ENCODE results near the gene FGF23. TPM values are rescaled to one million over a fixed set of nuclear protein-coding genes. Genes with fewer than 3 reads are reported as not detected.
A peak's percentile ranks its signal among the peaks of the same experiment; 100 is the strongest.

The FGF23 gene
- polyA plus RNA-seq, 3 donors, result not detected

DNA sequence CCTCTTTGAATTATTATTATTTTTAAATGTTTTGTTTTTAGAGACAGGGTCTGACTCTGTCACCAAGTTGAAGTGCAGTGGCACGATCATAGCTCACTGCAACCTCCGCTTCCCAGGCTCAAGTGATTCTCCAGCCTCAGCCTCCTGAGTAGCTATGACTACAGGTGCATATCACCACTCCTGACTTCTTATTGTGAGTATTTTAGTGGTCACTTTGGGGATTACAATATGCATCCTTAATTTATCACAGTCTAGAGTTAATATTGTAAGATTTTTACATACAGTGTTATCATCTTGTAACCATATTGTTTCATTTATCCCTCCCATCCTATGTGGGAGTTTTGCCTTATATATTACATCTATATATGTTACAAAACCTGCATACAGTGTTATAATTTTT lies 13.4 kb downstream of the FGF23 start:
- peaks cover 0 to 2% (median 0%) of the 10 kb centered on the region in 7 donors for H3K9me3 Mint-ChIP-seq
- no peaks in the 10 kb centered on the region for H3K4me1 Mint-ChIP-seq
- H3K4me3 Mint-ChIP-seq, result no peak overlapping the region
- Histone ChIP-seq H3K4me2 (replicated peaks; ENCODE audit: extremely low read depth, low read length, poor library complexity, severe bottlenecking) (no peak overlapping the region), H3K4me1 (ENCODE audit: control insufficient read depth in 1 of 2, insufficient read depth in 2 of 2, low read length in 2 of 2) (no peaks in the 10 kb centered on the region), H4K20me1 (ENCODE audit: insufficient read depth, low read length) (no peaks in the 10 kb centered on the region), H3K27me3 (ENCODE audit: control insufficient read depth in 2 of 2, insufficient read depth in 2 of 2, low read length in 2 of 2) (peaks cover 14 to 21% of the 10 kb centered on the region in 2 donors), H3K27ac (ENCODE audit: low read depth in 1 of 2, low read length in 2 of 2) (no peak overlapping the region), H2AFZ (ENCODE audit: insufficient read depth, low read depth, low read length, poor library complexity, severe bottlenecking) (no peak overlapping the region), H3K79me2 (ENCODE audit: insufficient read depth, low read length) (no peaks in the 10 kb centered on the region), H3K9me3 (replicated peaks in 1 of 2; ENCODE audit: control insufficient read depth in 1 of 2, insufficient read depth in 1 of 2, low read length in 2 of 2) (no peaks in the 10 kb centered on the region), H3K9ac (ENCODE audit: insufficient read depth, low read length, poor library complexity, severe bottlenecking) (no peak overlapping the region), H3K36me3 (replicated peaks in 1 of 2; ENCODE audit: control insufficient read depth in 1 of 2, insufficient read depth in 2 of 2, low read length in 2 of 2) (no peaks in the 10 kb centered on the region), H3K4me3 (replicated peaks in 1 of 3; ENCODE audit: low read depth in 2 of 3, low read length in 3 of 3) (no peak overlapping the region)
- H3K36me3 Mint-ChIP-seq, result no peaks in the 10 kb centered on the region
- peaks cover 20 to 33% (median 23%) of the 10 kb centered on the region in 3 donors for H3K27me3 Mint-ChIP-seq (ENCODE audit: low read depth in 3 of 3)
- intact Hi-C loops (cut with micrococcal nuclease), result no loop called here
- H3K27ac Mint-ChIP-seq, result no peak overlapping the region
- TF ChIP-seq, protein P1, sequence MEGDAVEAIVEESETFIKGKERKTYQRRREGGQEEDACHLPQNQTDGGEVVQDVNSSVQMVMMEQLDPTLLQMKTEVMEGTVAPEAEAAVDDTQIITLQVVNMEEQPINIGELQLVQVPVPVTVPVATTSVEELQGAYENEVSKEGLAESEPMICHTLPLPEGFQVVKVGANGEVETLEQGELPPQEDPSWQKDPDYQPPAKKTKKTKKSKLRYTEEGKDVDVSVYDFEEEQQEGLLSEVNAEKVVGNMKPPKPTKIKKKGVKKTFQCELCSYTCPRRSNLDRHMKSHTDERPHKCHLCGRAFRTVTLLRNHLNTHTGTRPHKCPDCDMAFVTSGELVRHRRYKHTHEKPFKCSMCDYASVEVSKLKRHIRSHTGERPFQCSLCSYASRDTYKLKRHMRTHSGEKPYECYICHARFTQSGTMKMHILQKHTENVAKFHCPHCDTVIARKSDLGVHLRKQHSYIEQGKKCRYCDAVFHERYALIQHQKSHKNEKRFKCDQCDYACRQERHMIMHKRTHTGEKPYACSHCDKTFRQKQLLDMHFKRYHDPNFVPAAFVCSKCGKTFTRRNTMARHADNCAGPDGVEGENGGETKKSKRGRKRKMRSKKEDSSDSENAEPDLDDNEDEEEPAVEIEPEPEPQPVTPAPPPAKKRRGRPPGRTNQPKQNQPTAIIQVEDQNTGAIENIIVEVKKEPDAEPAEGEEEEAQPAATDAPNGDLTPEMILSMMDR (IDR thresholded peaks at IDR 0.05), result no peak
- DNase-seq, result no peak
- 100% methylated on average over 1 of the region's 2 CpGs for WGBS (ENCODE audit: insufficient coverage)

DNA sequence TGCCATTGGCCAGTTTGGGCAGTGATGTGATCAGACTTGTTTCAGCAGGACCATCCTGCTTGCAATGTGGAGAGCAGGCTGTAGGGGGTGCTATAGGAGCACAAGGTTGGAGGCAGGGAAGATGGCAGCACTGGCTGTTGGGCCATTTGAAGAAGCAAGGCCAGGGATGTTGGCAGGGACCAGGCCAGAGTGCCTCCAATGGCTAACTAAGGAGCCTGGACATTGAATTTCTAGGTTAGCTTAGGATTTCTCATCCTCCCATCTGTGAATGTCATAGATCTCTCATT lies 23.5 kb downstream of the FGF23 start:
- no peak overlapping the region for H3K4me2 ChIP-seq (replicated peaks; ENCODE audit: extremely low read depth, low read length, poor library complexity, severe bottlenecking)

More for the DNA sequence above, 23.5 kb downstream of the FGF23 start:
- intact Hi-C loops (cut with micrococcal nuclease), result no loop called here
- peaks cover 0 to 3% (median 2%) of the 10 kb centered on the region in 3 donors for H3K27me3 Mint-ChIP-seq (ENCODE audit: low read depth in 3 of 3)
- H3K36me3 Mint-ChIP-seq, result peaks cover 33 to 36% of the 10 kb centered on the region in 2 donors
- no peak overlapping the region for H3K4me3 Mint-ChIP-seq
- Histone ChIP-seq H3K4me3 (replicated peaks in 1 of 3; ENCODE audit: low read depth in 2 of 3, low read length in 3 of 3) (no peak overlapping the region), H3K9ac (ENCODE audit: insufficient read depth, low read length, poor library complexity, severe bottlenecking) (no peak overlapping the region), H3K36me3 (replicated peaks in 1 of 2; ENCODE audit: control insufficient read depth in 1 of 2, insufficient read depth in 2 of 2, low read length in 2 of 2) (peaks cover 25 to 46% of the 10 kb centered on the region in 2 donors), H3K27me3 (ENCODE audit: control insufficient read depth in 2 of 2, insufficient read depth in 2 of 2, low read length in 2 of 2) (no peaks in the 10 kb centered on the region), H3K79me2 (ENCODE audit: insufficient read depth, low read length) (no peaks in the 10 kb centered on the region), H3K27ac (ENCODE audit: low read depth in 1 of 2, low read length in 2 of 2) (no peak overlapping the region), H4K20me1 (ENCODE audit: insufficient read depth, low read length) (no peaks in the 10 kb centered on the region), H2AFZ (ENCODE audit: insufficient read depth, low read depth, low read length, poor library complexity, severe bottlenecking) (no peak overlapping the region), H3K4me1 (ENCODE audit: control insufficient read depth in 1 of 2, insufficient read depth in 2 of 2, low read length in 2 of 2) (no peaks in the 10 kb centered on the region), H3K9me3 (replicated peaks in 1 of 2; ENCODE audit: control insufficient read depth in 1 of 2, insufficient read depth in 1 of 2, low read length in 2 of 2) (no peaks in the 10 kb centered on the region)
- H3K4me1 Mint-ChIP-seq, result no peaks in the 10 kb centered on the region
- TF ChIP-seq, protein P1 (IDR thresholded peaks at IDR 0.05), result peak; percentile 44
- peak; percentile 5 to 29 (median 9) for DNase-seq
- no peak overlapping the region for H3K27ac Mint-ChIP-seq
- peaks cover 0 to 2% (median 0%) of the 10 kb centered on the region in 7 donors for H3K9me3 Mint-ChIP-seq
